ENCODE data around the gene NIPAL4.
A peak's percentile ranks its signal among the peaks of the same experiment; 100 is the strongest.
"Not testable (repeated sequence)": the region's sequence is repeated elsewhere in the genome, so short reads cannot be mapped to it uniquely, and the experiment has no call there.

The NIPAL4 gene

DNA sequence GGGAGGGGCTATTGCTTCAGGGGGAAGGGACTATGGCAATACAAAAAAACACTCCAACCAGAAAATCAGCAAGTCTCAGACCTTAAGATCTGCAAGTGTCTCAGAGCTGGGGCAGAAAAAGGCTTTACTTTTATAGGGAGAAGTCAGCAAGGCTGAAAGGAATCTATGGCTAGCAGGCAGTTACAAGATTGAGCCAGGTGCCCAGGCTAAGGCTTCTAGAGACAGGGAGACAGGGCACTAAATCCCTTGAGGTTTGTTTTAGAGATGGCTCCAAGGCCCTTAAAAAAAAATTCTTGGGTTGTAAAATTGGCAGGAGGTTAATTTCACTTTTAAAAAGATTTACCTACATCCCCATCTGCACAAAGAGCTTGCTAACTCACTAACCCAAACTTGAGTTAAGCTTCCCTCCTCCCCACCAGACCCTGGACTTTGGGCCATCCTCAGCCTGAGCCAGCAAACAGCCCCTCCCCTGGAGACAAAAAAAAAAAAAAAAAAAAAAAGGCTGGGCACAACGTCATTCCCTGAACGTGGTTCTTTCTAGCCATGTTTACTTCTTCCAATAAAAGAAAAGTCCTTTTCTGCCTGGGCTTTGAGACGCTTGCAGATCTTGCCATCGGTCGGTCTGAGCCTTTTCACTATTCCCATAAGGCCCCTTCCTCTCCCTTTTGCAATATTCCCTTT is 17.9 kb downstream of the NIPAL4 start:
- TF ChIP-seq CTCF (IDR thresholded peaks at IDR 0.05; ENCODE audit: low read depth, low read length), result no peak
- no peak for DNase-seq (ENCODE audit: low read depth in 2 of 2)
- no peak overlapping the region for H3K4me3 ChIP-seq (replicated peaks in 1 of 2; ENCODE audit: low read depth in 2 of 2, low read length in 2 of 2)

GRCh38 chr5:157478726-157479125 is 18.7 kb downstream of the NIPAL4 start:
- TF ChIP-seq CTCF (IDR thresholded peaks at IDR 0.05; ENCODE audit: low read depth, low read length), result no peak
- DNase-seq (ENCODE audit: low read depth in 2 of 2), result no peak

DNA sequence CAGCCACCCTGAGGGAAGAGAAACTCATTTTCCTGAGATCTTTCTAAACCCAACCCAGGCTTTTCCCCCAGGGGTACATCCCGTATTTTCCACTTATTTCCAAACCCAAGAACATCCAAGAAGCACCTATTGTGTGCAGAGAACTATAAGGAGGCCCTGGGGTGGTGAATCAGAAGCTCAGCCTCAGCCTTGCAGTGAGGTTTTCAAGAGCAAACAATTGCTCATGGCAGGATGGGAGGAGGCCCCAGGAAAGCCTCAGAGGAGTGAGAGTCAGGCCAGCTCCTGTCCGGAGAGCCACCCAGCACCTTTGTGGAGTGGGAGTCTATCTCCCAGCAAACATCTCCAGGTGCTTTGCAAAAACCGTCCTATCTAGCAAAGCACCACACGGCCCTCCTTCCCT is 19.2 kb downstream of the NIPAL4 start:
- no peak for TF ChIP-seq CTCF (IDR thresholded peaks at IDR 0.05; ENCODE audit: low read depth, low read length)
- peak in 1 of 2 donors; percentile 58 for DNase-seq (ENCODE audit: low read depth in 2 of 2)

More at GRCh38 chr5:157478726-157479125, 18.7 kb downstream of the NIPAL4 start:
- no peak overlapping the region for H3K4me3 ChIP-seq (replicated peaks in 1 of 2; ENCODE audit: low read depth in 2 of 2, low read length in 2 of 2)

DNA sequence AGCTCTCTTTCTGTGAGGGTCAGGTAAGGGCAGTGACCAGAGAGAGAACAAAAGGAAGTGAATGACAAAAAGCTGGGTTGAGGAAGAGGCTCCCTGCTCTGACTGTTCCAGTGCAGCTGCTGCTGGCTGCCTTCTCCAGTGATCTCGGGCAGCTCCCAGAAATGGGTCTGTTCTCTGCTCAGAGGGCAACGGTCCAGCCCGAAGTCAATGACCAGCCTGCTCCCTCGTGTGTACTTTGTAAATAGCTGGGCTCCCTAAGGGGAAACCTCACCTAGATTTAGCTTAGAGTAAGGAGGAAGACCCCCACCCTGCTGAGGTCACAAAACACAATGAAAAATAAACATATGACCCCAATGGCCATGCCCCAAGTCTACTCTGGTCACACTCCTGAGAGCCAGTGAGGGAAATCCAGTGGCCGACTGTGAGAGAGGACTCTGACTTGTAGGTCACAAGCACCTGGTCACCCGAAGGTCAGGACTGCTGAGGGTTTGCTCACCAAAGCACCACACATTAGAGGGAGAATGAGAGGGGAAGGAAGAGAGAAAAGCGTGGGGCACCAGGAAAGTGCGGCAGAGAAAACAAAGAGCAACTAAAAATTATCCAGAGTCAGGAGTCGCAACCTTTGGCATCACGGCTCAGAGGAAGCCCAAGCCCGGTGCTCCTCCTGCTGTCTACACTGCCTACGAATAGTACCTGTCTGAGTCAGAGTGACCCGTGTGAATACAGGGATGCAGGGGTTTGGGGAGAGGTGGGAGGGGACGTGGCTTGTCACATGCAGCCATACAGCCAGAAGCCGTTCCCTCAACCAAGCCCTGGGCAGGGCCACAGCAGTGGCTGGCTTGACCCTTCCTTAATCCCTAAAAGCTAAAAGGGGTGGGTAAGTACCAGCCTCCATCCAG is 19.8 kb downstream of the NIPAL4 start:
- DNase-seq (ENCODE audit: low read depth in 2 of 2), result no peak
- no peak for TF ChIP-seq CTCF (IDR thresholded peaks at IDR 0.05; ENCODE audit: low read depth, low read length)
- no peak overlapping the region for H3K4me3 ChIP-seq (replicated peaks in 1 of 2; ENCODE audit: low read depth in 2 of 2, low read length in 2 of 2)

More for the DNA sequence above, 19.2 kb downstream of the NIPAL4 start:
- H3K4me3 ChIP-seq (replicated peaks in 1 of 2; ENCODE audit: low read depth in 2 of 2, low read length in 2 of 2), result no peak overlapping the region

DNA sequence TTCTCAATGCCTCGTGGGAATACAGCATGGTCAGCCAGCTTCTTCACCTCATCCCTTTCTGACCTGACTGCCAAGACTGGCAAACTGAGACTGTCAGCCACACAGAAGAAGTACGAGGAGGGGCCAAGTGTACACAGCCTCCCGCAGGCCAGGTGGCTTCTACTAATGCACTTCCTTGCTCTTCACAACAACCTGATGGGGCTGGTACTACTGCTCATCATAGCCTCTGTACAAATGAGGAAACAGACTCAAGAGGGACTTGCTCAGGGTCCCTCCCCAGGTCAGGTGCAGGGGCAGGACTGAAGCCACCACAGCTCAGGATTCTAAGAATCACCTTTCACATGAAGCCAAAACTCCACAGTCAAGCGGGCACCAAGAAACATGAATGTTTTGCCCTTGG is 21.3 kb downstream of the NIPAL4 start:
- TF ChIP-seq CTCF (IDR thresholded peaks at IDR 0.05; ENCODE audit: low read depth, low read length), result no peak
- no peak overlapping the region for H3K4me3 ChIP-seq (replicated peaks in 1 of 2; ENCODE audit: low read depth in 2 of 2, low read length in 2 of 2)
- DNase-seq (ENCODE audit: low read depth in 2 of 2), result no peak

- DNase-seq (ENCODE audit: low read depth in 2 of 2), result no peak
- no peak overlapping the region for H3K4me3 ChIP-seq (replicated peaks in 1 of 2; ENCODE audit: low read depth in 2 of 2, low read length in 2 of 2)
- TF ChIP-seq CTCF (IDR thresholded peaks at IDR 0.05; ENCODE audit: low read depth, low read length), result no peak
Measured at GRCh38 chr5:157481666-157482065, 21.7 kb downstream of the NIPAL4 start.

DNA sequence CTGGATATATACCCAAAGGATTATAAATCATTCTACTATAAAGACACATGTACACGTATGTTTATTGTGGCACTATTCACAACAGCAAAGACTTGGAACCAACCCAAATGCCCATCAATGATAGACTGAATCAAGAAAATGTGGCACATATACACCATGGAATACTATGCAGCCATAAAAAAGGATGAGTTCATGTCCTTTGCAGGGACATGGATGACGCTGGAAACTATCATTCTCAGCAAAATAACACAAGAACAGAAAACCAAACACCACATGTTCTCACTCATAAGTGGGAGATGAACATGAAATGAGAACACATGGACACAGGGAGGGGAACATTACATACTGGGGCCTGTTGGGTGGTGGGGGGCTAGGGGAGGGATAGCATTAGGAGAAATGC is 22.7 kb downstream of the NIPAL4 start:
- DNase-seq (ENCODE audit: low read depth in 2 of 2); H3K4me3 ChIP-seq (replicated peaks in 1 of 2; ENCODE audit: low read depth in 2 of 2, low read length in 2 of 2): not testable (repeated sequence)

Measured in cardiac fibroblast (primary cell).